A673 (cell line): Measurements from ENCODE around the gene TELO2.

Source experiments
- CTCF ChIP-seq: fragments of 300-800, 200-600 bp; sonication (generic); conservative IDR thresholded peaks from 2 replicates; pipeline ENCODE4 v1.5.1; 2017; ENCODE audit warnings: low read depth, mild to moderate bottlenecking, antibody characterized with exemption, low read length, moderate library complexity, mixed read lengths
- EZH2 ChIP-seq: fragments of 200-600 bp; sonication (generic); IDR thresholded peaks from 2 replicates; pipeline ENCODE4 v1.6.1; 2017; ENCODE audit warnings: borderline replicate concordance, low read depth, mild to moderate bottlenecking, mixed read lengths, antibody characterized with exemption, low read length; ENCODE audit not compliant: poor library complexity, severe bottlenecking

- no peak for TF ChIP-seq CTCF
- no peak for TF ChIP-seq EZH2
Measured at GRCh38 chr16:1444730-1445517, 48.2 kb upstream of the TELO2 start.
